Measurements from ENCODE around the gene IRAK3. TPM values are rescaled to one million over a fixed set of nuclear protein-coding genes. Genes with fewer than 3 reads are reported as not detected.

The IRAK3 gene
- polyA plus RNA-seq, 1 donor from 2014 or later, result 0.31 TPM

DNA sequence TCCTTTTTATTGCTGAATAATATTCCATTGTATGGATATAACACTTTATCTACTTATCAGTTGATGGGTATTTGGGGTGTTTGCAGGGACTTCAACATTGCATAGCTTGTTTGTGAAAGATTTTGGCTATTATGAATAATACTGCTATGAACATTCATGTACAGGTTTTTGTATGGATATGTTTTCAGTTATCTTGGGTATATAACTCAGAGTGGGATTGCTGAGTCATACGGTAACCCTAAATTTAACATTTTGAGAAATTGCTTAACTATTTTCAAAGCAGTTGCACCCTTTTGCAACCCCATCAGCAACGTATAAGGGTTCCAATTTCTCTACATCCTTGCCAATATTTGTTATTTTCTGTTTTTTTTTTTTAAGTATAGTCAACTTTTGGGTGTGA, 86.0 kb downstream of the IRAK3 start:
- Histone ChIP-seq H3K27ac (ENCODE audit: low read length) (no peak overlapping the region), H3K4me3 (ENCODE audit: low read length) (no peak overlapping the region), H3K27me3 (ENCODE audit: insufficient read depth, low read depth, low read length) (no peaks in the 10 kb centered on the region), H2AFZ (ENCODE audit: low read depth, low read length) (no peak overlapping the region), H4K20me1 (ENCODE audit: insufficient read depth) (no peaks in the 10 kb centered on the region), H3K9me2 (ENCODE audit: insufficient read depth, low read length) (no peaks in the 10 kb centered on the region), H3K9me3 (ENCODE audit: low read length) (no peaks in the 10 kb centered on the region), H3K9ac (ENCODE audit: low read length) (no peak overlapping the region), H3K36me3 (ENCODE audit: insufficient read depth, low read length) (no peaks in the 10 kb centered on the region), H3K79me2 (replicated peaks; ENCODE audit: insufficient read depth, low read length) (no peaks in the 10 kb centered on the region), H3K4me2 (ENCODE audit: low read length) (no peak overlapping the region), H3F3A (ENCODE audit: insufficient read depth, low read length, poor library complexity, severe bottlenecking) (no peaks in the 10 kb centered on the region)
- TF ChIP-seq TAF1 (IDR thresholded peaks at IDR 0.05; ENCODE audit: low read depth) (no peak), MXI1 (conservative IDR thresholded peaks at IDR 0.05; ENCODE audit: poor library complexity, severe bottlenecking) (no peak), POLR2AphosphoS5 (IDR thresholded peaks at IDR 0.05) (no peak)

DNA sequence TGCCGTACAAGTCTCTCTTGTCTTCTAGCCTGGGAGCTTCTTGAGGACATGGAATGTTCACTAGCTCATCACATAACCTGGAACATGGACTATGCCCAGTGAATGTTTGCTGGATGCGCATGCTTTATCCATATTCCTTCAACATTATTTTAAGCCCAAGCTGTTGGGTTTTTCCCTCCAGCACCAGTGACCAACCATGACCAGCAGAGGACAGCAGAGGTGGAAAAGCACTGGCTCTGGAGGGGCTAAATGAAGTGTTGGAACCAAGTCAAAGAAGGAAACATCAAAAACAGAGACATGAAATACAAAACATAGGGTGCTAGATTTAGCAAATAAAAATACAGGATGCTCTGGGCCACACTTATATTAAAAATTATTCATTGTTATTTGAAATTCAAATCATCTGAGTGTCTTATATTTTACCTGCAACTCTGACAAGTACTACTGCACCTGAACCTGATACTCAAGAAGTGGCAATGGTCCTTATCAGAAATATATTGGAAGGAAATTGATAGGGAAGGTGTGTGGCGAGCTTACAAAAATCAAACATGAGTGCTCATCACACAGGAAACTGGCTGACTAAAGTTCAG, 90.2 kb downstream of the IRAK3 start:
- Histone ChIP-seq H3K9ac (ENCODE audit: low read length) (no peak overlapping the region), H3K79me2 (replicated peaks; ENCODE audit: insufficient read depth, low read length) (no peaks in the 10 kb centered on the region), H4K20me1 (ENCODE audit: insufficient read depth) (no peaks in the 10 kb centered on the region), H3K4me2 (ENCODE audit: low read length) (no peak overlapping the region), H3F3A (ENCODE audit: insufficient read depth, low read length, poor library complexity, severe bottlenecking) (no peaks in the 10 kb centered on the region), H2AFZ (ENCODE audit: low read depth, low read length) (no peak overlapping the region), H3K36me3 (ENCODE audit: insufficient read depth, low read length) (no peaks in the 10 kb centered on the region), H3K27me3 (ENCODE audit: insufficient read depth, low read depth, low read length) (no peaks in the 10 kb centered on the region), H3K9me3 (ENCODE audit: low read length) (no peaks in the 10 kb centered on the region), H3K9me2 (ENCODE audit: insufficient read depth, low read length) (no peaks in the 10 kb centered on the region), H3K4me3 (ENCODE audit: low read length) (no peak overlapping the region), H3K27ac (ENCODE audit: low read length) (no peak overlapping the region)
- no peak for TF ChIP-seq SMC3 (conservative IDR thresholded peaks at IDR 0.05; ENCODE audit: poor library complexity)
- TF ChIP-seq, protein P1, sequence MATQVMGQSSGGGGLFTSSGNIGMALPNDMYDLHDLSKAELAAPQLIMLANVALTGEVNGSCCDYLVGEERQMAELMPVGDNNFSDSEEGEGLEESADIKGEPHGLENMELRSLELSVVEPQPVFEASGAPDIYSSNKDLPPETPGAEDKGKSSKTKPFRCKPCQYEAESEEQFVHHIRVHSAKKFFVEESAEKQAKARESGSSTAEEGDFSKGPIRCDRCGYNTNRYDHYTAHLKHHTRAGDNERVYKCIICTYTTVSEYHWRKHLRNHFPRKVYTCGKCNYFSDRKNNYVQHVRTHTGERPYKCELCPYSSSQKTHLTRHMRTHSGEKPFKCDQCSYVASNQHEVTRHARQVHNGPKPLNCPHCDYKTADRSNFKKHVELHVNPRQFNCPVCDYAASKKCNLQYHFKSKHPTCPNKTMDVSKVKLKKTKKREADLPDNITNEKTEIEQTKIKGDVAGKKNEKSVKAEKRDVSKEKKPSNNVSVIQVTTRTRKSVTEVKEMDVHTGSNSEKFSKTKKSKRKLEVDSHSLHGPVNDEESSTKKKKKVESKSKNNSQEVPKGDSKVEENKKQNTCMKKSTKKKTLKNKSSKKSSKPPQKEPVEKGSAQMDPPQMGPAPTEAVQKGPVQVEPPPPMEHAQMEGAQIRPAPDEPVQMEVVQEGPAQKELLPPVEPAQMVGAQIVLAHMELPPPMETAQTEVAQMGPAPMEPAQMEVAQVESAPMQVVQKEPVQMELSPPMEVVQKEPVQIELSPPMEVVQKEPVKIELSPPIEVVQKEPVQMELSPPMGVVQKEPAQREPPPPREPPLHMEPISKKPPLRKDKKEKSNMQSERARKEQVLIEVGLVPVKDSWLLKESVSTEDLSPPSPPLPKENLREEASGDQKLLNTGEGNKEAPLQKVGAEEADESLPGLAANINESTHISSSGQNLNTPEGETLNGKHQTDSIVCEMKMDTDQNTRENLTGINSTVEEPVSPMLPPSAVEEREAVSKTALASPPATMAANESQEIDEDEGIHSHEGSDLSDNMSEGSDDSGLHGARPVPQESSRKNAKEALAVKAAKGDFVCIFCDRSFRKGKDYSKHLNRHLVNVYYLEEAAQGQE (IDR thresholded peaks at IDR 0.05; ENCODE audit: borderline replicate concordance), result no peak
- TF ChIP-seq TAF1 (IDR thresholded peaks at IDR 0.05; ENCODE audit: low read depth), result no peak
- no peak for TF ChIP-seq MXI1 (conservative IDR thresholded peaks at IDR 0.05; ENCODE audit: poor library complexity, severe bottlenecking)
- TF ChIP-seq EZH2 (IDR thresholded peaks at IDR 0.05; ENCODE audit: borderline replicate concordance, insufficient read depth, low read length, poor library complexity, severe bottlenecking), result no peak
- TF ChIP-seq EP300 (conservative IDR thresholded peaks at IDR 0.05; ENCODE audit: poor library complexity, severe bottlenecking), result no peak
- TF ChIP-seq, protein P2, sequence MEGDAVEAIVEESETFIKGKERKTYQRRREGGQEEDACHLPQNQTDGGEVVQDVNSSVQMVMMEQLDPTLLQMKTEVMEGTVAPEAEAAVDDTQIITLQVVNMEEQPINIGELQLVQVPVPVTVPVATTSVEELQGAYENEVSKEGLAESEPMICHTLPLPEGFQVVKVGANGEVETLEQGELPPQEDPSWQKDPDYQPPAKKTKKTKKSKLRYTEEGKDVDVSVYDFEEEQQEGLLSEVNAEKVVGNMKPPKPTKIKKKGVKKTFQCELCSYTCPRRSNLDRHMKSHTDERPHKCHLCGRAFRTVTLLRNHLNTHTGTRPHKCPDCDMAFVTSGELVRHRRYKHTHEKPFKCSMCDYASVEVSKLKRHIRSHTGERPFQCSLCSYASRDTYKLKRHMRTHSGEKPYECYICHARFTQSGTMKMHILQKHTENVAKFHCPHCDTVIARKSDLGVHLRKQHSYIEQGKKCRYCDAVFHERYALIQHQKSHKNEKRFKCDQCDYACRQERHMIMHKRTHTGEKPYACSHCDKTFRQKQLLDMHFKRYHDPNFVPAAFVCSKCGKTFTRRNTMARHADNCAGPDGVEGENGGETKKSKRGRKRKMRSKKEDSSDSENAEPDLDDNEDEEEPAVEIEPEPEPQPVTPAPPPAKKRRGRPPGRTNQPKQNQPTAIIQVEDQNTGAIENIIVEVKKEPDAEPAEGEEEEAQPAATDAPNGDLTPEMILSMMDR (IDR thresholded peaks at IDR 0.05; ENCODE audit: poor library complexity, severe bottlenecking), result no peak
- no peak for TF ChIP-seq RAD21 (conservative IDR thresholded peaks at IDR 0.05)
- no peak for TF ChIP-seq POLR2AphosphoS5 (IDR thresholded peaks at IDR 0.05)
